OCI-LY3 (cell line): ENCODE results near the gene FAF2.

Experiments
- EZH2phosphoT487 ChIP-seq: fragments of 200-600 bp; shearing (Covaris generic); IDR thresholded peaks from 2 replicates; pipeline ENCODE4 v1.6.1; 2018; ENCODE audit warnings: antibody characterized with exemption, mixed run types, low read depth
- TF ChIP-seq, protein P1 (sequence below): fragments of 200-600, 300-600 bp; sonication (generic); IDR thresholded peaks from 2 replicates; pipeline ENCODE4 v1.5.1; 2014; ENCODE audit warnings: antibody characterized with exemption, low read length, low read depth

DNA sequence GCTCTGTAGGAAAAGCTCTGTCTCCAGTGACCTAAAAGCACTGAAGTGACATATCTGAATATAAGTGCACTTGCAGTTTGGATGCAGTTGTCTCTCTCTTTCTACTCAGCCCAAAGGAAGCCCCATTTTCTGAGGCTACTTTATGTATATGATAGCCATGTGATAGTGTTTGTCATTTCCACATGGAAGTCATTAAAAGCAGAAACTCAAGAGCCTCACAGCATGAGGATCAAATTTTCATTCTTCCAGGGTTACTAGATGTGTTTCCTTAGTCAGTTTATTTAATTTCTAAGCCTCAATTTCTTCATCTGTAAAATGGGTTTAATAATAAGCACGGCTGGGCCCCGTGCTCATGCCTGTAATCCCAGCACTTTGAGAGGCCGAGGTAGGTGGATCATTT, 52.3 kb downstream of the FAF2 start:
- TF ChIP-seq, protein P1, sequence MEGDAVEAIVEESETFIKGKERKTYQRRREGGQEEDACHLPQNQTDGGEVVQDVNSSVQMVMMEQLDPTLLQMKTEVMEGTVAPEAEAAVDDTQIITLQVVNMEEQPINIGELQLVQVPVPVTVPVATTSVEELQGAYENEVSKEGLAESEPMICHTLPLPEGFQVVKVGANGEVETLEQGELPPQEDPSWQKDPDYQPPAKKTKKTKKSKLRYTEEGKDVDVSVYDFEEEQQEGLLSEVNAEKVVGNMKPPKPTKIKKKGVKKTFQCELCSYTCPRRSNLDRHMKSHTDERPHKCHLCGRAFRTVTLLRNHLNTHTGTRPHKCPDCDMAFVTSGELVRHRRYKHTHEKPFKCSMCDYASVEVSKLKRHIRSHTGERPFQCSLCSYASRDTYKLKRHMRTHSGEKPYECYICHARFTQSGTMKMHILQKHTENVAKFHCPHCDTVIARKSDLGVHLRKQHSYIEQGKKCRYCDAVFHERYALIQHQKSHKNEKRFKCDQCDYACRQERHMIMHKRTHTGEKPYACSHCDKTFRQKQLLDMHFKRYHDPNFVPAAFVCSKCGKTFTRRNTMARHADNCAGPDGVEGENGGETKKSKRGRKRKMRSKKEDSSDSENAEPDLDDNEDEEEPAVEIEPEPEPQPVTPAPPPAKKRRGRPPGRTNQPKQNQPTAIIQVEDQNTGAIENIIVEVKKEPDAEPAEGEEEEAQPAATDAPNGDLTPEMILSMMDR, result no peak
- TF ChIP-seq EZH2phosphoT487, result no peak
